ENCODE results near the gene KMT5C.

Gene KMT5C

DNA sequence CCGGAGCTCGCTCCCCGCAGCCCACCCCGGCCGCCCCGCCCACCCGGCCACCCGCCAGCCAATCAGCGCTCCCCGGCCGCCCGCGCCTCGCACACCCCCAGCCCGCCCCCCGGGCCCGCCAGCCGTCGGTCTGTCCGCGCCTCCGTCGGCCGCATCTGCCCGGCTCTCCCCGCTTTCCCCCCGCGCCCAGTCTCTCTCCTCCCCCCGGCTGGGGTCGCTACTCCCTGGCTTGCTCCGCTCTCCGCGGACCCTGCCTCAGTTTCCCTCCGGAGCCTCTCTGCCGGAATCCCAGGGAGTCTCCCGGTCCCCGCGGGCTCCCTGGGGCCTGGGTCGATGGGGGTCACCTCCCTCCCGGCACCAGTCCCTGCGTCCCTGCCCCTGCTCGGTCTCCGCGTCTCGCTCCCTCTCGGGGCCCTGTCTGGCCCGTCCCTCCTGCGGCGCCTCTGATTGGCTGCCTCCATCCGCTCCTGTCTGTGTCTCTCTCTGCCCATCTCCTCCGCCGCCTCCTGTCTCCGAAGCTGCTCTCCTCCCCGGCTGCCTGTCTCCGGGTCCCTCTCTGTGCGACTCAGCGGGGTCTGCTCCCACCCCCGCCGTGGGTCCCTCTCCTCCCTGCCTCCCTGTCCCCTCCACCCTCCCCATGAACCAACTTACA is 30.1 kb downstream of the KMT5C start:
- DNase-seq: peak; percentile 65

DNA sequence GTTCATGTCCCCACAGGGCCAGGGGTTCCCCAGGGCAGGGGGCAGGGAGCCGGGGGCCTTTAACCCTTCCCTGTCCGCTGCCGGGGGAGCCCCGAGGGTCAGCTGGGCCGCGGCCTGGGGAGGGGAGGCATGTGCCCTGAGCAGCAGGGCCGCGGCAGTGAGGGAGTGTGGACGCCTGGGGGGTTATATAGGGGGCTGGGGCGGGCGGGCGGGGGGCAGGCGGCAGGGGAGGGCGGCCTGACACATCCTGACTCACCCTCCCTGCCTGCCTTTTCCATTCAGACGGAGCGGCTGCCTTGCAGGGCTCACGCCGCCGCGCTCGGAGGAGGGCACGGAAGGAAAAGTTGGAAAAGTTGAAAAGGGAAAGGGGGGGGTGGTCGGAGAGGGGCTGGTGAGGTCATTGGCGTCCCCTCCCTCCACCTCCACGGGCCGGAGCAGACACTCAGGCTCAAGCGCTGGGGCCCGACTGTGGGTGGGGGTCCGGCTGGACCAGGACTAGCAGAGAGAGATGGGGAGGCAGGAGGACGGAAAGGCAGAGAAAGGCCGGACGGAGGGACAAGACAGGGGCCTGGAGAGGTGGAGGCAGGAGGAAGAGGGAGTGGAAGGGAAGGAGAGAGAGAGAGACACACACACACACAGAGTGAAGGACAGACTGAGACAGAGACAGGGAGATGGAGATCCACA is 30.8 kb downstream of the KMT5C start, which contains the start of gene IL11:
TSS of gene IL11 (minus strand) at position 159 of the 684 bp plus-strand sequence. CDS start at position 6, 153 bp downstream.
- no peak for DNase-seq

DNA sequence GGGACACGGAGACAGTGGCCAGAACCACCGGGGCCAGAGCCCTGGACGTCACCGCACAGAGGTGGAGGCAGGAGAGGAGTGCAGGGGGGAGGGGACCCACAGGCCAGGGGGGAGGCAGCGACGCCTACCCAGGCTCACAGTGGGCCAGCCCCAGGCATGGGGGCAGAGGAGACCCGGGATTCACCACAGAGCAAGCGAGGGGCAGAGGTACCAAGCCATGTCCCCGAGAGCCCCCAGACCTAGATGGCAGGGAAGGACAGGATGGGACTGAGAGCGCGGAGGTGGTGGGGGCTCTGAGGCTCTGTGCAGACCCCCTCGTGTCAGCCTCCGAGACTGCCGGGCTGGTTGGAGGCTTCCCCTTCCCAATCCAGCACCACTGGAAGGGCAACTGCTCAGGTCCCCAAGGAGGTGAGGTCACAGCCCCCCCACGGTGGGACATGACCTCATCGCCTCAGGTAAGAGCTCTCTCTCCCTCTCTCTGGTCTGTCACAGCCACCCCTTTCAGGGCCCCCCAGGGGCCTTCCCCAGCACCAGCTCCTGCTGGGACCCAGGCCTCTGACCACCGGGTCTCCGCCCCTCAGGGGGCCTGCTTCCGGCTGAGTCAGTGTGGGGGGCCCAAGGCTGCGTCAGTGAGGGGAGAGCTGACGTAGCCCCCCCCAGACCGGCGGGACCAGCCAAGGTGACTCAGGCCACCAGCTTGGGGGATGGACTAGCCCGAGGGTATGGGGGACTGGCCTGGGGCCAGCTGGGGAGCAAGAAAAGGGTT is 32.8 kb downstream of the KMT5C start:
- peak; percentile 66 for DNase-seq

DNA sequence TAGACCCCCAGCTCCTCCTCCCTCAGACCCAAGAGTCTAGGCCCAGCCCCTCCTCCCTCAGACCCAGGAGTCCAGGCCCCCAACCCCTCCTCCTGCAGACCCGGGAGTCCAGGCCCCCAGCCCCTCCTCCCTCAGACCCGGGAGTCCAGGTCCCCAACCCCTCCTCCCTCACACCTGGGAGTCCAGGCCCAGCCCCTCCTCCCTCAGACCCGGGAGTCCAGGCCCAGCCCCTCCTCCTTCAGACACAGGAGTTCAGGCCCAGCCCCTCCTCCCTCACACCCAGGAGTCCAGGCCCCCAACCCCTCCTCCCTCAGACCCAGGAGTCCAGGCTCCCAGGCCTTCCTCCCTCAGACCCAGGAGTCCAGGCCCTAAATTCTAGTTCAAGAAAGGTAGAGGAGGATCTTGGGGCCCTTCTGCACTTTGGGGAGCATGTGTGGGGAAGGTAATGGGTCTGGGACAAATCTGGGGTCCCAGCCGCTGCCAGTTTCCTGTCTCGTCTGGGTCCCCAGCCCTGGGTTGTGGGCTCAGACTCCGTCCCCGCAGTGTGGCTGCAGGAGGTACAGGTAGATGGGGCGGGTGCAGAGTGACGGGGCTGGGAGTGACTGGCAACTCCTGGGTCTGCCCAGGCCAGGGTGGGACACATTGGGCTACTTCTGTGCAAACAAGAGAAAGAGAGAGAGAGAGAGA is 33.8 kb downstream of the KMT5C start:
- no peak for DNase-seq

DNA sequence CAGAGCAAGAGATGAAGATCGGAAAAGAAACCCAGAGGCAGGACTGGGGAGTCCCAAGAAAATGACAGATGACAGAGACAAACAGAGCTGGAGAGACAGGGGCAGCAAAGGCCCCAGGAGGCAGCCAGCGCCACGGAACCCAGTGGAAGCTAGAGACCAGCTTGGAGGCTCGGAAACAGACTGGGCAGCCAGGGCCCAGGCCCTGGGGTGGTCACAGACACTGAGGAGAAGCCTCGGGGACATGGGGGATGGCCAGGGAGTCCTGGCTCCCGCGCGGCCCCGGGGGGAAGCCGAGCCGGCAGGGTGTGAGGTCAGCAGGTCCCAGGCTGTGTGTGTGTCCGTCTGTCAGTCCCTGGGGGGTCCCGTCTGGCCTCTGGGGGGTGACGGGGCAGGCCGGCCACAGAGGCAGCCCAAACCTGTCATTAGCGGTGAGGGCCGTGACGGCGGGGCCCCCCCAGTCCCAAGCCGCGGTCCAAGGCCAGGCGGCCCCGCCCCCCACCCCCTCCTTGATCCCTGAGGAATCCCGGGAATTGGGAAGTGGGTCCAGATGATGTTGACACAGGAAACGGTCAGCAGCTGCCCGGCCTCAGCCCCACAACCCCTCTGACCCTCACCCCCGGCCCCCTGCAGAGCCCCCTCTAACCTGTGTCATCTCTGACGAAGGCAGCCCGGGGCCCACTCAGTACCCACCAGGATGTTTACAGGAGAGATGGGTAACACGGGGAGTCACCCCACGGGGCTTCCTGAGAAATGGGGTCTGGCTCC is 34.5 kb downstream of the KMT5C start:
- DNase-seq: no peak

DNA sequence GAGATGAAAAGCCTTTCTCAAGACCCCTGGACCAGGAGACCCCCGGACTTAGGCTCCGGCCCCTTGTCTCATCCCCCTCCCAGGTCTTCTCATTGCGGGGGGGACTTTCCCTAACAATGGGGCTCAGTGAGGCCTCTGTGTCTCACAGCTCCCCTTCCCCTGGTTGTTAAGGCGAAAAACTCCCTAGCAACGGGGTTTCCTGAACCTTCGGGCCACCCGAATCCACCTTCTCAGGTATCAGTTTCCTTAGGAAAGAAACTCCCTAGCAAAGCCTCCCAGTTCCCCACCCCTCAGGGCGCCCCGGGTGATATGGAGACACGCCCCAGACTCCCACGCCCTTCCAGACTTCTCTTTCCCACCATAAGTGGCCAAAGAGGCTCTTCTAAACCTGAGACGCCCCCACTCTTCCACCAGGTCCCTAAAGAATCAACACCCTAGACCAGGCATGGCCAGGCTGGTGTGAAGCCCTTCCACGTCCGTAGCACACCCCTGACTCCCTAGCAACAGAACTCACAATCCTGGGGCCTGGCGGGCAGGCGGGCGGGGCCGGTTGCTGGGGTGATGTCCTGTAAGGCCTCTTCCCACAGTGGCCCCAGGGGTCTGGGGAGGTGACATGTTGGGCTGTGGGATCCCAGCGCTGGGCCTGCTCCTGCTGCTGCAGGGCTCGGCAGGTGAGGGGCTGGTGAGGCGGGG is 36.7 kb downstream of the KMT5C start, which contains the start of gene TMEM190:
TSS of gene TMEM190 (plus strand) at position 586 of the 693 bp plus-strand sequence. CDS start at position 614, 28 bp downstream.
- DNase-seq: no peak

DNA sequence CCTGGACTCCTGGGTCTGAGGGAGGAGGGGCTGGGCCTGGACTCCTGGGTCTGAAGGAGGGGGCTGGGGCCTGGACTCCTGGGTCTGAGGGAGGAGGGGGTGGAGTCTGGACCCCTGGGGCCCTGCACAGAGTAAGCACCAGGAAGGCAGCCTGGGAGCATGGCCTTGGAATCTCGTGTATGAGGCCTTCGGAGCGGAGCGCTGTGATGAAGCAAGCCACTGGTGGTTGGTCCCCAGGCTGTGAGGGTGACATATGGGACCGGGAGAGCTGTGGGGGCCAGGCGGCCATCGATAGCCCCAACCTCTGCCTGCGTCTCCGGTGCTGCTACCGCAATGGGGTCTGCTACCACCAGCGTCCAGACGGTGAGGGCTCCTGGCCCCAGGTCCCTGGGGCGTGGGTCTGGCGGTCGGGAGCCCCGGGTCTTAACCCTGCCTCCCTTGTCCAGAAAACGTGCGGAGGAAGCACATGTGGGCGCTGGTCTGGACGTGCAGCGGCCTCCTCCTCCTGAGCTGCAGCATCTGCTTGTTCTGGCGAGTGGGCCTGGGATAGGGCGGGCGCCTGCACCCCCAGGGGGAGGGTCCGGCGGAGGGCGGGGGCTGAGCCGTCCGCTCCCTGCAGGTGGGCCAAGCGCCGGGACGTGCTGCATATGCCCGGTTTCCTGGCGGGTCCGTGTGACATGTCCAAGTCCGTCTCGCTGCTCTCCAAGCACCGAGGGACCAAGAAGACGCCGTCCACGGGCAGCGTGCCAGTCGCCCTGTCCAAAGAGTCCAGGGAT is 37.9 kb downstream of the KMT5C start:
- DNase-seq: no peak

DNA sequence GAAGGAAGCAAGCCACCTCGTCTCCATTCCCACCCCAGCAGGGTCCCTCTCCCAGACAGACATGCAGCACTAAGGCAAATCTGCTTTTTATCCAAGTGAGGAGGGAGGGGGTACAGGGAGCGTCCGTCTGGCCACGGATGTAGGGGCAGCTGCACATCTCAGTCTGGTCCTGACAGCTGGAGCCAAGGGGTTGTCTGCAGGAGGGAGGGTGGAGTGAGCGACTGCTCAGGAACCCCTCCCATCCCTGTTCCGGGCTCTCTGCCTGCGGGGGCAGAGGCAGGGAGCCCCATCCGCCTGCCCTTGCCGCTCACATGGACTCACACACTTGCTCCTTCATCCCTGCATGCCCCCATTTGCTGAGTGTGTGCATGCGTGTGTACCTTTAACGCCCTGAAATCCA is 39.5 kb downstream of the KMT5C start:
- DNase-seq: no peak

DNA sequence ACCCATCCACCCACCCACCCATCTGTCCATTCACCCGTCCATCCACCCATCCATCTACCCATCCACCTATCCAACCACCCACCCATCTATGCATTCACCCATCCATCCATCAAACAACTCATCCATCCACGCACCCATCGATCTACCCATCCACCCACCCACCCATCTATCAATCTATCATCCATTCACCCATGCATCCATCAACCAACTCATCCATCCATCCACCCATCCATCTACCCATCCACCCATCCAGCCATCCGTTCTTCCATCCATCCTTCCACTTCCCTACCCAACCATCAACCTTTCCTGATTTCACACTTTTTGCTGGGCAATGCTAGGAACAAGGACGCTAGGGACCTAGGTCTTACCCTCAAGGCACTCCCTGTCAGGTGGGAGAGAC is 42.3 kb downstream of the KMT5C start:
- DNase-seq: no peak

DNA sequence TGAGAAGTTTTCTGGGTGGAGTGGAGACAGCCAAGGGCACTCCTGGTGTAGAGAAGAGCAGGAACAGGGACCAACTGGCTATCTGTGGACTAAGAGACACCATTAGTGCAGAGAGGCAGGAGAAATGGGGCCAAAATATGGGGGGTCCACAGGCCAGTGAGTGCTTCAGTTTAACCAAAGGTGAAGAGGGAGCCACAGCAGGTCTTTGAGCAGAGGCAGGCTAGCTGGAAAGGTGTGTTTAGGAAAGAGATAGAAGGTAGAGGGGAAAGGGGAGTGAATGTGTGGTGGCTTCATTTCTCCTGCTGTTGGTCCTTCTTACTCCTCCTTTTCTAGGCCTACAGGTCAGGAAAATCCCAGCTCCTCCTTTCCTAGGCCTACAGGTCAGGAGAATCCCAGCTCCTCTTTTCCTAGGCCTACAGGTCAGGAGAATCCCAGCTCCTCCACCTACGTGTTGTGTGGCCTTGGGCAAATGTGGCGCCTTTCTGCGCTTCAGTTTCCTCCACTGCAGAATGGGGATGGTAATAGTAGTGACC is 42.9 kb downstream of the KMT5C start:
- DNase-seq: no peak

DNA sequence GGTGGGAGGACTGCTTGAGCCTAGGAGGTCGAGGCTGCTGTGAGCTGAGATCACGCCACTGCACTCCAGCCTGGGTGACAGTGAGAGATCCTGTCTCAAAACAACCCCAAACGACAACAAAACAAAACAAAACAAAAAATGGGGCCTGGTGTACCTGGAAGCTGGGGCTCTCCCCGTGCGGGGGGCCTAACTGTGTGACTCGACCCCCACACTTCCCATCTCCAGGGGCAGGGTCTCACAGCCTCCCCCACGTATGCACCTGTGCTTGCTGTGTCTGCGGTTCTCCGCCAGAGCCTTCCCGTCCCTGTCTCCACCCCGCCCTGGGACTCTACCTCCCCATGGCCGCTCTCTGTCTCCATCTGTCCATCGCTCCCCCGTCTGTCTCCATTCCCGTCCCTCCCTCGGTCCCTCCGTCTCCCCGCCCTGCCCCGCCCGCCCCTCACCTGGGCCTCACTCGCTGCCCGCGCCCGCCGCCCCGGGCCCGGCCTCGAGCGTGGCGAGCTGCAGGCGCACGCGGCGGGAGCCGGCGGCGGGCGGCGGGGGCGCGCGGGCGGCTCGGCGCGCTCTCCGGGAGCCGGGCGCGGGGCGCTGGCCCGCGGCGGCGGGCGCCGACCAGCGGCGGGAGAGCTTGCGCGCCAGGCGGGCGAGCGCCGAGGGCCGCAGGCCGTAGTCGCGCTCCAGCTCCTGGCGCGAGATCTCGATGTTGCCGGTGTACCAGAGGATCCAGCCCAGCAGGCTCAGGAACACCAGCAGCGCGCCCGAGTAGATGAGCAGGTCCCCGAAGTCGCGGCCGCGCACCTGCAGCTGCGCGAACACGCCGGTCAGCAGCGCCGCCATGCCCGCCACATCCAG is 43.8 kb downstream of the KMT5C start:
- DNase-seq: peak; percentile 72

DNA sequence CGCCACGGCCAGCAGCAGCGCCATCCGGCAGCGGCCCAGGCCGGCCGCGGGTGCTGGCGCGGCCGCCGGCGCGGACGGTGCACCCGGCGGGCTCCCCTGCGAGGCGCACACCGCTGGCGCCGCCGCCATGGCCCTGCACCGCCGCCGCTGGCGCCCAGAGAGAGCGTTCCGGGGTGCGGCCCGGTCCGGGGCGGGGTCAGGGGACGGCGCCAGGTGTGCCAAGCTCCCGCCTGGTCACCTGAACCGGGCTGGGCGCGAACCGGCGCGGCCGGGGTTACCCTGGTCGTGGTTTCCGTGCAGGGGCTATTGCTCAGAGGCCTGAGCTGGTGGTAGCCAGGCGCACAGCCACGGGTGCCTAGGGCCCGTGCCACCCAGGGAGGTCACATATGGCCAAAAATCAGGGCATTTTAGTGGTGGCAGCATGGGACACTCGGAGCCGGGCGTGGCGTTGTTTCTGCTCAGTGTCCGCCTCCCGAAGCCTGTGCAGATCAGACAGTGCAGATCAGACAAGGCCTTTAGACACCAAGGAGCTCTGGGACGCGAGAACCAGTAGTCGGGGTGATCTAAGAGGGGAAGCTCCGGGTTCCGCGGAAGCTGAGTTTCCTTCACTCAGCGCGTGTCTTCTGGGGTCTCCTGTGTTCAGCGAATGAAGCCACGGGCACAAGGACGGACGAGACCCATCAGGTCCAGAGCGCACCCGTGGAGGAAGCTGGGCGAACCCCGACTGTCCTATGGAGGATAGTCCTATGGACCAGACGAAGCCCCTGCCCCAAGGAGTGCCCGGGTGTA is 44.6 kb downstream of the KMT5C start, which contains the start of gene TMEM238:
TSS of gene TMEM238 (minus strand) at position 162 of the 789 bp plus-strand sequence. CDS start at position 129, 33 bp downstream.
- peak; percentile 64 for DNase-seq

DNA sequence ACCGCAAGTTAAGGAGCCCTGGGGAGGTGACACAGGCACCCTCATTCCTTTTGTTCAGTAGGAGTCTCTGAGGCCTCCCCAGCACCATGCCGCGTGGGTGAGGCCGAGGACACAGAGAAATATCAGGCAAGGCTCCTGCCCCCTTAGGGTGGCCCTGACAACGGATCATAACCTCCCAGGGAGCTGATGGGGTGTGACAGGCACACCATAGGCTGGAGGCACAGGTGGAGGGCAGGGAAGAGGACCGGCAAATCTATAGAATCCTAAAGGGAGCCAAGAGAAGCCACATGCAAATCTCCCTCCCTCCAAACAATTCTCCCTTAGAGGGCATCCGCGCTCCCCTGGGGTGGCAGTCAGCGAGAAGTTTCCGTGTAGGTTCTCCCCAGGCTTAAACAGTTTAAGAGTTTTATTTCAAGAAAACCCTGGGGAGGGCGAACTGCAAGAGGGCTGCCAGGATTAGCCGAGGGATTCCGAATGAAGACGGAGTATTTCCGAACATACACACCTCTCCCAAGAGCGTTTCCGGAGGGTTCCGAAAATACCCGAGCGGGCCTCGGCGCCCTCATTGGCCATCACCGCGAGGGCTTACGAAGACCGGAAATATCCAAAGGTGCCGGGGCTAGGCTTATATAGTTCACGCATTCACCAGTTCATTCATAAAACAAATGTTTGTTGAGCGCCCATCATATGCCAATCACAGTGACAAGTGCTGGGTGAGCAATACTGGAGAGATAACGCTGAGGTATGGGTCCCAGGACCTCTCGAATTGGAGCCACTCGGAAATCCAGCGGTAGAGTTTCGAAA is 45.4 kb downstream of the KMT5C start:
- DNase-seq: peak; percentile 97

DNA sequence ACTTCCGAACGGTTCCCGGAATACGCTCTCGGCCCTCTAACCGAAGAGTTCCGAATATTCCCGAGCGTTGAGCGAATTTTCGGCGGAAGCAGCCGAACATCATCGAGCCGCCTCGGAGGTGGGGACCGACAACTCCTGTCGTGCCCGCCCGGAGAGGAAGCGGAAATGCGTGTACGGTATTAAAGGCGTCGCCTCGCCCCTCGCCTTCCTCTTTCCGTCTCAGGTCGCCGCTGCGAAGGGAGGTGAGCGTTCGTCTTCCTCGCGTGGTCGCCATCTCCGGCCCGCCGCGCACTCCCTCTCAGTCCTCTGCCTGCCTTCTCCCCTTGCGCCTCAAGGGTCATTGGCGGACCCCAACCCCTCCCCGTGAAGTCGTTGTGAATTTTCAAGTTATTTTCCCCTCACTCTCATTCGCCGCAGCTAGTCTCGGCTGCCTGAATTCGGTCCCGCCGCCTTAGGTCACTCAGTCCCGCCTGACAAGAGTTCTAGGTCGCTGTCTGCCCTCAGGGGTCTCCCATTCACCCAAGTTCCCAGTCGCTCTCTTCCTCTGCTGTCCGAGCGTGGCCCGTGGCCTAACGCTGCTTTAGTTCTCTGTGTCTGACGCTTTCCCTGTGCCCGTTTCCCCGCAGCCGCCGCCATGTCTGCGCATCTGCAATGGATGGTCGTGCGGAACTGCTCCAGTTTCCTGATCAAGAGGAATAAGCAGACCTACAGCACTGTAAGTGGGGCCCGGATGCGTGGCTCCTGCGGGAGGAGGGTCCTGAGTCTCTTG is 46.2 kb downstream of the KMT5C start, which contains the start of gene RPL28:
TSS of gene RPL28 (plus strand) at position 209 of the 769 bp plus-strand sequence. CDS start at position 635, 426 bp downstream.
- DNase-seq: peak; percentile 98

DNA sequence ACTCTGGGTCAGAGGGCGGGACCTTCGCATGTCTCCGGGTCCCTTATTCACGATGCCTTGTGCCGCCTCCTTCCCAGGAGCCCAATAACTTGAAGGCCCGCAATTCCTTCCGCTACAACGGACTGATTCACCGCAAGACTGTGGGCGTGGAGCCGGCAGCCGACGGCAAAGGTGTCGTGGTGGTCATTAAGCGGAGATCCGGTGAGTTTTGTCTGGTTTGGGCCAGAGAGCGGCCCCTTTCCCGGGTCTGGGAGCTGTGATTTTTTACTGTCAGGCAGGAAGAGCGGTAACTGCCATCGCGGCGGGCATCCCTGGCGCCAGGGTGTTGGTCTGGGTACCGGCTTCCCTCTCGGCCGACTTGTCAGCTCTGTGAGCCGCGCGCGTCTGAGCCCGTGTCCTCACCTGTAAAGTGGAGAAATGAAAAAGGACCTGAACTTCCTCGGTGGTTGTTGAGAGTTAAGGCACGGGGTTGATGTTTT is 46.9 kb downstream of the KMT5C start:
- DNase-seq: no peak

DNA sequence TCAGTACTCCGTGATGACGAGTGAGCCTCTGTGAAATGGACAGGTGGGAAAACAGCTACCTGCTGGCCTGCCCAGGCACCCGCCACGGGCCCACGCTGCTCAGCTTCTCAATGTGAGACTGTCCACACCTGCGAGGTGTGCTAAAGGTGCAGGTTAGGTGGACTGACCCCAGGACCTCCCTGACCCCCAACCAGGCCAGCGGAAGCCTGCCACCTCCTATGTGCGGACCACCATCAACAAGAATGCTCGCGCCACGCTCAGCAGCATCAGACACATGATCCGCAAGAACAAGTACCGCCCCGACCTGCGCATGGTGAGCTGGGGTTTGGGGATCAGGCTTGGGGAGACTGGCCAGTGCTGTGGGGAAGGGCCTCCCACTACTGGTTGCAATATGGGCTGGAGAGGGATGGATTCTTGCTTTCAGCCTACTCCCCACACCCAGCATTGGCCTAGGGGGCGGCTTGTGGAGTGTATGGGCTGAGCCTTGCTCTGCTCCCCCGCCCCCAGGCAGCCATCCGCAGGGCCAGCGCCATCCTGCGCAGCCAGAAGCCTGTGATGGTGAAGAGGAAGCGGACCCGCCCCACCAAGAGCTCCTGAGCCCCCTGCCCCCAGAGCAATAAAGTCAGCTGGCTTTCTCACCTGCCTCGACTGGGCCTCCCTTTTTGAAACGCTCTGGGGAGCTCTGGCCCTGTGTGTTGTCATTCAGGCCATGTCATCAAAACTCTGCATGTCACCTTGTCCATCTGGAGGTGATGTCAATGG is 48.2 kb downstream of the KMT5C start:
- DNase-seq: no peak
